ENCODE results near the gene TRAPPC10.
"Not testable (repeated sequence)": the region's sequence is repeated elsewhere in the genome, so short reads cannot be mapped to it uniquely, and the experiment has no call there.

GRCh38 chr21:44155994-44156380, 143.9 kb downstream of the TRAPPC10 start:
- TF ChIP-seq NR4A1 (CRISPR knock-in tag; IDR thresholded peaks at IDR 0.05); NR4A1 (tag; IDR thresholded peaks at IDR 0.05); FOXP4 (CRISPR knock-in tag; IDR thresholded peaks at IDR 0.05; ENCODE audit: borderline replicate concordance); ZNF280B (CRISPR knock-in tag; IDR thresholded peaks at IDR 0.05): not testable (repeated sequence)

Measured in K562 (cell line).